ENCODE results near the gene LUC7L.
"Not testable (repeated sequence)": the region's sequence is repeated elsewhere in the genome, so short reads cannot be mapped to it uniquely, and the experiment has no call there.

The LUC7L gene

GRCh38 chr16:169014-169413 lies 60.2 kb downstream of the LUC7L start:
- TF ChIP-seq CTCF (conservative IDR thresholded peaks at IDR 0.05; ENCODE audit: low read length) = no peak
- H3K4me3 ChIP-seq (ENCODE audit: low read length) = no peak overlapping the region
- DNase-seq (ENCODE audit: low read depth) = no peak

GRCh38 chr16:168424-168823 lies 60.8 kb downstream of the LUC7L start:
- no peak overlapping the region for H3K4me3 ChIP-seq (ENCODE audit: low read length)
- no peak for TF ChIP-seq CTCF (conservative IDR thresholded peaks at IDR 0.05; ENCODE audit: low read length)
- DNase-seq (ENCODE audit: low read depth) = no peak

- no peak for DNase-seq (ENCODE audit: low read depth)
- TF ChIP-seq CTCF (conservative IDR thresholded peaks at IDR 0.05; ENCODE audit: low read length) = no peak
- no peak overlapping the region for H3K4me3 ChIP-seq (ENCODE audit: low read length)
These were observed 62.0 kb downstream of the LUC7L start for GRCh38 chr16:167122-167690.

GRCh38 chr16:166375-167121 lies 62.7 kb downstream of the LUC7L start:
- no peak overlapping the region for H3K4me3 ChIP-seq (ENCODE audit: low read length)
- no peak for DNase-seq (ENCODE audit: low read depth)
- no peak for TF ChIP-seq CTCF (conservative IDR thresholded peaks at IDR 0.05; ENCODE audit: low read length)

- H3K4me3 ChIP-seq (ENCODE audit: low read length) = no peak within 1 kb of the TSS
- no peak for TF ChIP-seq CTCF (conservative IDR thresholded peaks at IDR 0.05; ENCODE audit: low read length)
- no peak for DNase-seq (ENCODE audit: low read depth)
These were observed 63.5 kb downstream of the LUC7L start, which contains the start of gene HBM for GRCh38 chr16:165539-166374. Gene HBM (plus strand): TSS chr16:165978. CDS start chr16:165998, 20 bp downstream.

GRCh38 chr16:164827-165538 lies 64.3 kb downstream of the LUC7L start:
- TF ChIP-seq CTCF (conservative IDR thresholded peaks at IDR 0.05; ENCODE audit: low read length) = no peak
- DNase-seq (ENCODE audit: low read depth) = no peak
- H3K4me3 ChIP-seq (ENCODE audit: low read length) = no peak overlapping the region

GRCh38 chr16:164134-164823 lies 65.0 kb downstream of the LUC7L start:
- DNase-seq (ENCODE audit: low read depth); H3K4me3 ChIP-seq (ENCODE audit: low read length): not testable (repeated sequence)

GRCh38 chr16:163696-164095 lies 65.6 kb downstream of the LUC7L start:
- DNase-seq (ENCODE audit: low read depth); H3K4me3 ChIP-seq (ENCODE audit: low read length): not testable (repeated sequence)

- DNase-seq (ENCODE audit: low read depth); H3K4me3 ChIP-seq (ENCODE audit: low read length): not testable (repeated sequence)
These were observed 66.1 kb downstream of the LUC7L start for GRCh38 chr16:163139-163538.

All from AG10803 (cell line).